Measurements from ENCODE around the gene MAS1L.

Gene MAS1L

GRCh38 chr6:29507319-29507718, 19.6 kb upstream of the MAS1L start:
- TF ChIP-seq REST (IDR thresholded peaks at IDR 0.05; ENCODE audit: insufficient read depth in 1 of 2, low read depth in 2 of 2, low read length in 2 of 2) (no peak), SIN3A (IDR thresholded peaks at IDR 0.05; ENCODE audit: borderline replicate concordance, insufficient read depth, low read length) (no peak), TAF1 (IDR thresholded peaks at IDR 0.05; ENCODE audit: borderline replicate concordance, insufficient read depth, low read length) (no peak), POLR2AphosphoS5 (IDR thresholded peaks at IDR 0.05; ENCODE audit: low read depth, low read length) (no peak), FOXP2 (optimal IDR thresholded peaks at IDR 0.05; ENCODE audit: borderline replicate concordance, extremely low read depth, extremely low read length, insufficient read depth) (no peak)

GRCh38 chr6:29506446-29507067, 18.8 kb upstream of the MAS1L start:
- TF ChIP-seq TAF1 (IDR thresholded peaks at IDR 0.05; ENCODE audit: borderline replicate concordance, insufficient read depth, low read length) (no peak), SIN3A (IDR thresholded peaks at IDR 0.05; ENCODE audit: borderline replicate concordance, insufficient read depth, low read length) (no peak), REST (IDR thresholded peaks at IDR 0.05; ENCODE audit: insufficient read depth in 1 of 2, low read depth in 2 of 2, low read length in 2 of 2) (no peak), FOXP2 (optimal IDR thresholded peaks at IDR 0.05; ENCODE audit: borderline replicate concordance, extremely low read depth, extremely low read length, insufficient read depth) (no peak), POLR2AphosphoS5 (IDR thresholded peaks at IDR 0.05; ENCODE audit: low read depth, low read length) (no peak)

- TF ChIP-seq POLR2AphosphoS5 (IDR thresholded peaks at IDR 0.05; ENCODE audit: low read depth, low read length): no peak
- no peak for TF ChIP-seq TAF1 (IDR thresholded peaks at IDR 0.05; ENCODE audit: borderline replicate concordance, insufficient read depth, low read length)
- TF ChIP-seq SIN3A (IDR thresholded peaks at IDR 0.05; ENCODE audit: borderline replicate concordance, insufficient read depth, low read length): no peak
- TF ChIP-seq FOXP2 (optimal IDR thresholded peaks at IDR 0.05; ENCODE audit: borderline replicate concordance, extremely low read depth, extremely low read length, insufficient read depth): no peak
- TF ChIP-seq REST (IDR thresholded peaks at IDR 0.05; ENCODE audit: insufficient read depth in 1 of 2, low read depth in 2 of 2, low read length in 2 of 2): no peak
These were observed 18.1 kb upstream of the MAS1L start for GRCh38 chr6:29505808-29506207.

GRCh38 chr6:29504961-29505360, 17.2 kb upstream of the MAS1L start:
- TF ChIP-seq REST (IDR thresholded peaks at IDR 0.05; ENCODE audit: insufficient read depth in 1 of 2, low read depth in 2 of 2, low read length in 2 of 2) (no peak), FOXP2 (optimal IDR thresholded peaks at IDR 0.05; ENCODE audit: borderline replicate concordance, extremely low read depth, extremely low read length, insufficient read depth) (no peak), SIN3A (IDR thresholded peaks at IDR 0.05; ENCODE audit: borderline replicate concordance, insufficient read depth, low read length) (no peak), POLR2AphosphoS5 (IDR thresholded peaks at IDR 0.05; ENCODE audit: low read depth, low read length) (no peak), TAF1 (IDR thresholded peaks at IDR 0.05; ENCODE audit: borderline replicate concordance, insufficient read depth, low read length) (no peak)

Measured in PFSK-1 (cell line).